Measurements from ENCODE around the gene KLRC1. TPM values are rescaled to one million over a fixed set of nuclear protein-coding genes. Genes with fewer than 3 reads are reported as not detected.
A peak's percentile ranks its signal among the peaks of the same experiment; 100 is the strongest.
"Not testable (repeated sequence)": the region's sequence is repeated elsewhere in the genome, so short reads cannot be mapped to it uniquely, and the experiment has no call there.

Gene KLRC1
- not detected in 2 replicates for total RNA-seq

DNA sequence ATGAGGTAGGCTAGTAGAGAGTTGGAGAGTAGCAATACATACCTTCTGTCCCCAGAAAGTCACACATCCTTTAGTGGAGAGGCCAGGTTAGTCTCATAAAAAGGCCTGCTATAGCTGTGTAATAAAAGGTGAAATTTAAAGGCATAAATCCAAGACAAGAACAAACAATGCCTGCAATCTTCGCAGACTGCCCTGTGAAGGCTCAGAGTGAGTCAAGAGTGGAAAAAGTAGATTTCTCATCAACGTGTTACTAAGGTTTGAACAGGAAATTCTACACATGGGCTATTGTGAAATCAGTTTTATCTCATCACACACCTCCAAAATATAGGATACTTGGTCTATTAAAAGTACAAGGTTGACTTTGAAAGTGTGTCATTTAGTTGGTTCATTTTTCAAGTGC is at the start of gene KLRC1:
Gene KLRC1, minus strand, starts transcription at position 222 of the 400 bp plus-strand sequence. CDS start 2,221 bp downstream, outside the sequence.
- no peak for DNase-seq (ENCODE audit: extremely low read depth, low read depth, low spot score)

DNA sequence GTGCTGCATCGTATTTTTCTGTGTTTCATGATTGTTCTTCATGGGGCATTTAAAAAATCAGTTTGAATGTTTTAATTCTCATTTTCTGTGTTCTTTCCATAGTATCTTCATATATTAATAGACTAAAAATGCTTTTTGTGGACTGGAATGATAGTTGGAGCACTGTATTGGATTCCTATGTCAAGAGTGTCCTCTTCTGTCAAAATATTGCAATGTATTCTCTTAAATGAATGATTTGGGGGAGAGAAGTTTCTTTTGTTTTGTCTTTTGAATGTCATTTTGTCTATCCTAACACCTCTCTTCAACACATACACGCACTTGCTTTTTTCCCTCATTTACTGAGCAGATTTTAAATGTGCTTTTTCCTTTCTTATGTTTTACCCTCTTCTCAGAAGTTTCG is 47.9 kb upstream of the KLRC1 start:
- no peak for DNase-seq (ENCODE audit: extremely low read depth, low read depth, low spot score)

DNA sequence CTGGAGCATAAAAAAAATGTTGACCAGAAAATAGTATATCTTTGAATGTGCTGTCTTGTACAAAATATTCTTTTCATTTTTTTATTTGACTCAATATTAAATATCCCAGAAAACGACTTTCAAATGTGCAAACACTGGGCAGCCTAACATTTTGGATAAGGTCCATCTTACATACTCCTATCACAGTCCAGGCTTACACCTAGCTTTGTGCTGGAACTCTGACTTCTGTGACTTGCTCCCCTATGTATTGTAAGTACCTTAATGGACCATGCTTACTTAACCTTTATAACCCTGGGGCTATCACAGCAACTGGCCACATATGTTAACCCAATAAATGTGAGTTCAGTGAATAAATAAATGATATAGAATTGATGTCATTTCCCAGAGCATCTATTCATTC is 44.9 kb upstream of the KLRC1 start:
- DNase-seq (ENCODE audit: extremely low read depth, low read depth, low spot score), result no peak

DNA sequence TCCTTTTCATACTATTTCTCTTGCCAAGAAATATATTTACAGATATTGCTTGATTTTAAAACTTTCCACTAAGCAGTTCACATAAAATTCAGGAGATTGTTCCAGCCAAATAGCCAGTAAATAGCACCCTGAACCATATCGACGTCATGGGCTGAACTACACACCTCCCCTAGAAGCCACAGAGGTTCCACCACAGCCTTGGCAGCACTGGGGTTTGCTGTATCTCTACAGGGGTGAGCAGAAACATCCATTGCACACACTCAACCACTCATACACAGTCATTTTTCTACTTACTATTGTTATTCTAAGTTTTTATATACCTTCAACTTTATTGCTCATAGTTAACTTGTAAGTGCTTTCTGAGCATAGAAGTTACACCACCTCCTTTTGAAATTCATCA is 44.4 kb upstream of the KLRC1 start:
- DNase-seq (ENCODE audit: extremely low read depth, low read depth, low spot score), result no peak

DNA sequence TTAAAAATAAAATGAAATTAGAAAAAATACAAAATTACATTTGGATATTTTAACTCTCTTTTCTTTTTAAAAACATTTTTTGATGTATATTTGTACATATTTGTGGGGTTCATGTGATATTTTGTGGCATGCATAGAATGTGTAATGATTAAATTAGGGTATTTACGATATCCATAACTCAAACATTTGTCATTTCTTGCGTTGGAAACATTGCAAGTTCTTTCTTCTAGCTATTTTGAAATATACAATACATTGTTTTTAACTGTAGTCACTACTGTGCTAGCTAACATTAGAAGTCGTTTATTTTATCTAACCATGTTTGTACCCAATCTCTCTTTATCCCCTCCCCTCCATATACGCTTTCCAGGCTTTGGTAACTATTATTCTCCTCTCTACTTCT is 38.6 kb upstream of the KLRC1 start:
- DNase-seq (ENCODE audit: extremely low read depth, low read depth, low spot score), result no peak

DNA sequence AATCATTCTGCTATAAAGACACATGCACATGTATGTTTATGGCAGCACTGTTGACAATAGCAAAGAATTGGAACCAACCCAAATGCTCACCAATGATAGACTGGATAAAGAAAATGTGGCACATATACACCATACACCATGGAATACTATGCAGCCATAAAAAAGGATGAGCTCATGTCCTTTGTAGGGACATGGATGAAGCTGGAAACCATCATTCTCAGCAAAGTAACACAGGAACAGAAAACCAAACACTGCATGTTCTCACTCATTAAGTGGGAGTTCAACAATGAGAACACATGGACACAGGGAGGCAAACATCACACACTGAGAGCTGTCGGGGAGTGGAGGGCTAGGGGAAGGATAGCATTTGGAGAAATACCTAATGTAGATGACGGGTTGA is 34.2 kb upstream of the KLRC1 start:
- DNase-seq (ENCODE audit: extremely low read depth, low read depth, low spot score), result not testable (repeated sequence)

DNA sequence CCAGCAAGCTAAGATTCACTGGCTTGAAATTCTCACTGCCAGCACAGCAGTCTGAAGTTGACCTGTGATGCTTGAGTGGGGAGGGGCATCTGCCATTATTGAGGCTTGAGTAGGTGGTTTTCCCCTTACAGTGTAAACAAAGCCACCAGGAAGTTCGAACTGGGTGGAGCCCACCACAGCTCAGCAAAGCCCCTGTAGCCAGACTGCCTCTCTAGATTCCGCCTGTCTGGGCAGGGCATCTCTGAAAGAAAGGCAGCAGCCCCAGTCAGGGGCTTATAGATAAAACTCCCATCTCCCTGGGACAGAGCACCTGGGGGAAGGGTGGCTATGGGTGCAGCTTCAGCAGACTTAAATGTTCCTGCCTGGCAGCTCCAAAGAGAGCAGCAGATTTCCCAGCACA is 28.7 kb upstream of the KLRC1 start:
- DNase-seq (ENCODE audit: extremely low read depth, low read depth, low spot score), result not testable (repeated sequence)

DNA sequence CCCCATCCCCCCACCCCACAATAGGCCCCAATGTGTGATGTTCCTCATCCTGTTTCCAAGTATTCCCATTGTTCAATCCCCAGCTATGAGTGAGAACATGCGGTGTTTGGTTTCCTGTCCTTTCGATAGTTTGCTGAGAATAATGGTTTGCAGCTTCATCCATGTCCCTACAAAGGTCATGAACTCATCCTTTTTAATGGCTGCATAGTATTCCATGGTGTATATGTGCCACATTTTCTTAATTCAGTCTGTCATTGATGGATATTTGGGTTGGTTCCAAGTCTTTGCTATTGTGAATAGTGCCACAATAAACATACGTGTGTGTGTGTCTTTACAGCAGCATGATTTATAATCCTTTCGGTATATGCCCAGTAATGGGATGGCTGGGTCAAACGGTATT is 19.6 kb upstream of the KLRC1 start:
- not testable (repeated sequence) for DNase-seq (ENCODE audit: extremely low read depth, low read depth, low spot score)

DNA sequence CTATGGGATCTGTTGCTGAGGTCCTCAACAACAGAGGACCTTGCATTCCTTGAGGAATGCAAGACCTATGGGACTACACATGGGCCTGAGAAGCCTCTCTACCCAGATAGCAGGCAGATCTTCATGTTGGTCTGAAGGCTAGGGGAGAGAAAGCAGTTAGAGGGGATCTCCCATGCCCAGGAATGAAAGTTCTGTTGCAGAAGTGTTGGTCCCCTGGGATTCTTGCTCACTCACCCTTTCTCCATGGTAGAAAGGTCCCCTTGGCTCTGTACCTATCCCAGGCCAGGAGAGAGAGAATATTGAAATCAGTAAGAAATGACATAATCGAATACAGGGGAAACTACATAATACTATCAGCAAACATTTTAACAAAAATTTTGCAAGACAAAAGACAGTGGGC is 16.5 kb upstream of the KLRC1 start:
- DNase-seq (ENCODE audit: extremely low read depth, low read depth, low spot score), result no peak

DNA sequence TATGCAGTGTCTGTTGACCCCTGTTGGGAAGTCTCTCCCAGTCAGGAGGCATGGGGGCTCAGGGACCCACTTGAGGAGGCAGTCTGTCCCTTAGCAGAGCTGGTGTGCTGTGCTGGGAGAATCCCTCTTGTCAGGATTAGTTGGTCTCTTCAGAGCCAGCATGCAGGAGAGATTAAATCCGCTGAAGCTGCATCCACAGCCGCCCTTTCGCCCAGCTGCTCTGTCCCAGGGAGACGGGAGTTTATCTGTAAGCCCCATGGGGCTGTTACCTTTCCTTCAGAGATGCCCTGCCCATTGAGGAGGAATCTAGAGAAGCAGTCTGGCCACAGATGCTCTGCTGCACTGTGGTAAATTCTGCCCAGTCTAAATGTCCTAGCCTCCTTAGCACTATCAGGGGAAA is 13.1 kb upstream of the KLRC1 start:
- no peak for DNase-seq (ENCODE audit: extremely low read depth, low read depth, low spot score)

DNA sequence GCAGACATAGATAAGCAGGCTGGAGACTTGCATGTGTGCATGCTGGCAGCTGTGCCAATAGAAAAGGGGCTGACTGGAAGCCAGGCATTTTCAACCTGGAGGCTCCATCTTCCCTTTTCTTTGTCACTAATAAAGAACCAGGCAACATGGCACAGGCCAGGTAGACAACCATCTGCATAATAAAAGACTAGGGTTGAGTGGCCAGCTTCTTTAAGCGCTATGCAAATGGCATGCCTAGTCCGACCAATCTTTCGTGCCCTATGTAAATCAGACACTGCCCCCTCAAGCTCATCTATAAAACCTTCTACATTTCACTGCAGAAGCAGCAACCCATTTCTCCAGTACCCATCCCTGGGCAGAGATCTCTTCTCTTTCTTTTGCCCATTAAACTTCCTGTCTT is 4.6 kb upstream of the KLRC1 start:
- no peak for DNase-seq (ENCODE audit: extremely low read depth, low read depth, low spot score)

DNA sequence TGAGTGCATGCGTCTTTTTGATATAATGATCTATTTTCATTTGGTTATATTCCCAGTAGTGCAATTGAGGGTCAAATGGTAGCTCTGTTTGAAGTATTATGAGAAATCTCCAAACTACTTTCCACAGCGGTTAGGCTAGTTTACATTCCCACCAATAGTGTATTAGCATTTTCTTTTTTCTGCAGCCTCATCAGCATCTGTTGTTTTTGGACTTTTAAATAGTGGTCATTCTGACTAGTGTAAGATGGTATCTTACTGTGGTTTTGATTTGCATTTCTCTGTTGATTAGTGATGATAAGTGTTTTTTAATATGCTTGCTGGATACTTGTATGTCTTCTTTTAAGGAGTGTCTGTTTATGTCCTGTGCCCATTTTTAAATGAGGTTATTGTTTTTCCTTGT is 3.7 kb upstream of the KLRC1 start:
- DNase-seq (ENCODE audit: extremely low read depth, low read depth, low spot score), result no peak

DNA sequence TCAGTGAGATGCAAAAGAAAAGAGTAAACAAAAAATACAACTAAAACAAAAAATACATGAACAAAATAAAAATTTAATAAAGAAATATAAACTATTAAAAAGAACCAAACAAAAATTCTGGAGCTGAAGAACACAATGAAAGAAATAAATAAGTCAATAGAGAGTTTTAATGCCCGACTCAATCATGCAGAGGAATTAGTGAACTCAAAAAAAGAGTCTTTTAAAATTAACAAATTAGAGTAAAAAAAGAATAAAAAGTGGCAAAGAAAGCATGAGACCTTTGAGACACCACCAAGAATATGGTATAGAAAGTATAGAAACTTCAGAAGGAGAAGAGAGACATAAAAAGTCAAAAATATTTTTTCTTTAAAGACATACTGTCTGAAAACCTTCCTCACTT is 2.6 kb upstream of the KLRC1 start:
- no peak for DNase-seq (ENCODE audit: extremely low read depth, low read depth, low spot score)

DNA sequence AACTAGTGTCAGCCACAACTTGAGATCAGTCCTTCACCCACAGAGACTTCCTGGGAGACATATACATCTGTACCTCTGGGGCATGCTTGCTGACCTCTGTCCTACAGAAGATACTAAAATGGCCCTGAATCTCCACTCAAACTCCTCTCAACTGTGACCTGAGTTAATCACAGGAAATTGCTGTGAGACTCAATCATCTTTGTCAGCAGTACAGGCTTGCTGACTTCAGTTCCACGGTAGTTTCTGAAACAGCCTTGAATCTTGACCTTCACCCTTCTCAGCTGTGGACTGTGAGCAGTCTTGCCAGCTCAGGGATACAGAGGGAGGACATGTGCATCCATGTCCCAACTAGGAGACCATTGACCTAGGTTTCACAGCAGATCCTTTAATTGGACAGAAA is 1.4 kb upstream of the KLRC1 start:
- no peak for DNase-seq (ENCODE audit: extremely low read depth, low read depth, low spot score)

DNA sequence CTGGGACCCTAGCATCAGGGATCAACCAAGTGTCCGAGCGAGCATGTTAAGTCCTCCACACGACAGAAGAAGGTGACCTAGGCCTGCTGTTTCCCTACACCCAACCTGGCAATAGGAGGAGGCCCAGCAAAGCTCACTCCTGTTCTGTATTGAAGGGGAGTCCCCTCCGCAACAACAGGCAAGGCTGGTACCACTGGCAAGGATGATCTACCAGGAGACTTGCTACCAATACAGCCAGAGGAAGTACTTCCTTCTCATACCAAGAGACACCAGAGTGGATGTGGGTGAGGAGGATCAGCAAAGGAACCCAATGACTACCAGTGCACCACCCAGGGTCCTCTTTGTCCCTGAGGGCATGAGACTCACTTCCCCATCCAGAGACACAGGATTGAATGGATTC is 4.9 kb downstream of the KLRC1 start:
- no peak for DNase-seq (ENCODE audit: extremely low read depth, low read depth, low spot score)

DNA sequence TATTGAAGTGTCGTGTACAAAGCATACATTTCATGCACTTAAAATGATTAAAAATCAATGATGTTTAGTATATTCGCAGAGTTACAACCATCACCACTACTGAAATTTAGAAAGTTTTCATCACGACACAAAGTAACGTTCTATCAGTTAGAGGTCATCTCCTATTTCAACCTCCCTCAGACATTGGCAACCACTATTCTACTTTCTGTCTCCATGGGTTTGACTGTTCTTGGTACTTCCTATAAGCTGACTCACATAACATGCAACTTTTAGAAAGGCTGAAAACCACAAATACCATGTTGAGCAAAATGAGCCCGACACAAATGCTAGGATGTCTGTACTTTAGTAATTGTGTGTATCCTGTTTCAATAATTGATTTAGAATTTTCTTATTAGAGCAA is 7.1 kb downstream of the KLRC1 start:
- DNase-seq (ENCODE audit: extremely low read depth, low read depth, low spot score), result not testable (repeated sequence)

DNA sequence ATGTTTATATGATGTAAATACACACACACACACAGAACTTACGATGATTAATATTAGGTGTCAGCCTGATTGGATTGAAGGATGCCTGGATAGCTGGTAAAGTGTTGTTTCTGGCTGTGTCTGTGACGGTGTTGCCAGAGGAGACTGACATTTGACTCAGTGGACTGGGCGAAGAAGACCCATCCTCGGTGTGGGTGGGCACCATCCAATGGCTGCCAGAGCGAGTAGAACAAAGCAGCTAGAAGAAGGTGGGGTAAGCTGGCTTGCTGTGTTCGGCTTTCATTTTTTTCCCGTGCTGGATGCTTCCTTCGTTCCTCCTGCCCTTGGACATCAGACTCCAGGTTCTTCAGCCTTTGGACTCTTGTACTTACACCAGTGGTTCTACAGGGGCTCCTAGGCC is 12.0 kb downstream of the KLRC1 start:
- DNase-seq (ENCODE audit: extremely low read depth, low read depth, low spot score), result not testable (repeated sequence)

DNA sequence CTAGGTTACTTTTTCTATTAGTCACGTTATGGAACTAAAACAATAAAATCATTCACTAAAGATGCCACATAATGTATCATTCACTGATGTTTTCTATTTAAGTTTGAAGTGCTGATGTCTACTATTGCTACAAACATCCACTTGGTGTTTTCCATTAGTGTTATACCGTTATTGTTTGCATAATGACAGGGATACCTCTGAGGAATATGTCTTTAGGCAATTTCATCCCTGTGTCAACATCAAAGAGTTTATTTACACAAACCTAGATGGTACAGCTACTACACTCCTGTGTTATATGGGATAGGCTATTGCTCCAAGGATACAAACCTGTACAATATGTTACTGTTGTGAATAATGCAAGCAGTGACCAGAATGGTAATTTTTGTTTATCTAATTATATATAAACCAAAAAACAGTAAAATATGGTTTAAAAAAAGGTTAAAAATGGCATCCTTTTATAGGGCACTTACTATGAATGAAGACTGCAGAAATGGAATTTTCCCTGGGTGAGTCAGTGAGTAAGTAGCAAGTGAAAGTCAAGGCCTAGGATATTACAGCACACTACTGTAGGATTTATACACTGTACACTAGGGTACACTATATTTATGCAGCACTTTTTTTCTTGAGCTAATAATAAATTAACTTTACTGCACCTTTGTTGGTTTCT is 13.4 kb downstream of the KLRC1 start:
- not testable (repeated sequence) for DNase-seq (ENCODE audit: extremely low read depth, low read depth, low spot score)

DNA sequence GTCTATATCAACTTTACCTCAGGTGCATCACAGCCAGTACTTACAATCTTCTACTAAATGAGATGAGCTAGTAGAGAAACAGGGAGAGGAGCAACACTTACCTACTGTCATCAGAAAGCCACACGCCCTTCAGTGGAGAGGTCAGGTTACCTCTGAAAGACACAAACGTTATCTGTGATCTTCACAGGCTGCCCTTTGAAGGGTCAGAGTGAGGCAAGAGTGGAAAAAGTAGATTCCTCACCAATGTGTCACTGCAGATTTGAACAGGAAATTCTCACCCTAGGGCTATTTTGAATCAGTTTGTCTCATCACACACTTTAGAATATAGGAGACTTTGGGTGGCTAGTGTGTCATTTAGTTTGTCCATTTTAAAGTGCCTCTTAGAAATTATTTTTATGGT is 15.6 kb downstream of the KLRC1 start:
- DNase-seq (ENCODE audit: extremely low read depth, low read depth, low spot score), result not testable (repeated sequence)

DNA sequence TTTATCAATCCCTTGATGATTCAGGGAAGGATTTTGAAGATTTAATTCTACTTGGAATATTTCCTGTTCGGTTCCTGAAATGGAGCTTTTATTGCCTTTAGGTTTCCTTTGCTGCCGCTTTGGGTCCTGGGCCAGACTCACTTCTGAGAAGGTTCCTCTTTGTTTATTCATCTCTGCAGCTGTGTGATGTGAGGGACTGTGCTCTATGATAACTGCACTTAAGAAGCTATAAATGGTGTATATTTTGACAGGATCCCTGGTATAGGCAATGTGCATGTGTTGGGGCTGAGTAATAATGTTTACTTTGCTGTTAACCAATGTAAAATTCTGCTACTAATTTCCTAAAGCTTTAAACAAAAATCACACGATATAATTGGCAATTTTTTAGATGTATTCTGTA is 17.4 kb downstream of the KLRC1 start, which contains the start of gene KLRC2:
Gene KLRC2, minus strand, starts transcription at position 195 of the 400 bp plus-strand sequence. Its CDS starts 24 bp downstream, at position 171.
- peak; percentile 27 for DNase-seq (ENCODE audit: extremely low read depth, low read depth, low spot score)

DNA sequence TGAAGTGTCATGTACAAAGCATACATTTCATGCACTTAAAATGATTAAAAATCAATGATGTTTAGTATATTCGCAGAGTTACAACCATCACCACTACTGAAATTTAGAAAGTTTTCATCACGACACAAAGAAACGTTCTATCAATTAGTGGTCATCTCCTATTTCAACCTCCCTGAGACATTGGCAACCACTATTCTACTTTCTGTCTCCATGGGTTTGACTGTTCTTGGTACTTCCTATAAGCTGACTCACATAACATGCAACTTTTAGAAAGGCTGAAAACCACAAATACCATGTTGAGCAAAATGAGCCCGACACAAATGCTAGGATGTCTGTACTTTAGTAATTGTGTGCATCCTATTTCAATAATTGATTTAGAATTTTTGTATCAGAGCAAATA is 22.6 kb downstream of the KLRC1 start:
- DNase-seq (ENCODE audit: extremely low read depth, low read depth, low spot score), result not testable (repeated sequence)

DNA sequence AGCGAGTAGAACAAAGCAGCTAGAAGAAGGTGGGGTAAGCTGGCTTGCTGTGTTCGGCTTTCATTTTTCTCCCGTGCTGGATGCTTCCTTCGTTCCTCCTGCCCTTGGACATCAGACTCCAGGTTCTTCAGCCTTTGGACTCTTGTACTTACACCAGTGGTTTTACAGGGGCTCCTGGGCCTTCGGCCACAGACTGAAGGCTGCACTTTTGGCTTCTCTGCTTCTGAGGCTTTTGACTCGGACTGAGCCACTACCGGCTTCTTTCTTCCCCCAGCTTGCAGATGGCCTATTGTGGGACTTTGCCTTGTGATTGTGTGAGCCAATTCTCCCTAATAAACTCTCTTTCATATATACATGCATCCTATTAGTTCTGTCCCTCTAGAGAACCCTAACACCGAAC is 27.2 kb downstream of the KLRC1 start:
- not testable (repeated sequence) for DNase-seq (ENCODE audit: extremely low read depth, low read depth, low spot score)

Measured in glomerular endothelial cell (primary cell).